ENCODE measurements around the gene SLC2A9.

GRCh38 chr4:9826551-9826950 is 194.7 kb downstream of the SLC2A9 start:
- TF ChIP-seq, protein P1, sequence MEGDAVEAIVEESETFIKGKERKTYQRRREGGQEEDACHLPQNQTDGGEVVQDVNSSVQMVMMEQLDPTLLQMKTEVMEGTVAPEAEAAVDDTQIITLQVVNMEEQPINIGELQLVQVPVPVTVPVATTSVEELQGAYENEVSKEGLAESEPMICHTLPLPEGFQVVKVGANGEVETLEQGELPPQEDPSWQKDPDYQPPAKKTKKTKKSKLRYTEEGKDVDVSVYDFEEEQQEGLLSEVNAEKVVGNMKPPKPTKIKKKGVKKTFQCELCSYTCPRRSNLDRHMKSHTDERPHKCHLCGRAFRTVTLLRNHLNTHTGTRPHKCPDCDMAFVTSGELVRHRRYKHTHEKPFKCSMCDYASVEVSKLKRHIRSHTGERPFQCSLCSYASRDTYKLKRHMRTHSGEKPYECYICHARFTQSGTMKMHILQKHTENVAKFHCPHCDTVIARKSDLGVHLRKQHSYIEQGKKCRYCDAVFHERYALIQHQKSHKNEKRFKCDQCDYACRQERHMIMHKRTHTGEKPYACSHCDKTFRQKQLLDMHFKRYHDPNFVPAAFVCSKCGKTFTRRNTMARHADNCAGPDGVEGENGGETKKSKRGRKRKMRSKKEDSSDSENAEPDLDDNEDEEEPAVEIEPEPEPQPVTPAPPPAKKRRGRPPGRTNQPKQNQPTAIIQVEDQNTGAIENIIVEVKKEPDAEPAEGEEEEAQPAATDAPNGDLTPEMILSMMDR (conservative IDR thresholded peaks at IDR 0.05; ENCODE audit: low read length) = no peak
- TF ChIP-seq EZH2phosphoT487 (IDR thresholded peaks at IDR 0.05; ENCODE audit: borderline replicate concordance, low read depth, low read length) = no peak

All from OCI-LY7 (cell line).